K562 (cell line): Measurements from ENCODE around the gene GRK3. TPM values are rescaled to one million over a fixed set of nuclear protein-coding genes. Genes with fewer than 3 reads are reported as not detected.

Experiments
- ARHGAP35 ChIP-seq: fragments of 450-650 bp; IDR thresholded peaks from 2 replicates; pipeline ENCODE4 v1.6.1; 2018; ENCODE audit not compliant: partially characterized antibody
- ARID2 ChIP-seq: fragments of 450-650 bp; IDR thresholded peaks from 2 replicates; pipeline ENCODE4 v1.6.1; 2017; ENCODE audit warnings: antibody characterized with exemption, mild to moderate bottlenecking
- CAMTA2 ChIP-seq: fragments of 250-450 bp; sonication (Bioruptor Pico); conservative IDR thresholded peaks from 2 replicates; pipeline ENCODE4 v1.5.1; 2022
- CCNT2 ChIP-seq: IDR thresholded peaks from 2 replicates; pipeline ENCODE4 v1.6.1; 2011; ENCODE audit warnings: borderline replicate concordance, low read depth, mild to moderate bottlenecking, moderate library complexity, mixed read lengths, low read length; ENCODE audit not compliant: insufficient read length; ENCODE audit errors: extremely low read depth
- FOXK1 ChIP-seq: sonication (generic); formaldehyde crosslinking; IDR thresholded peaks from 2 replicates; pipeline ENCODE4 v1.8.0; 2022; ENCODE audit warnings: missing genetic modification reagents, mild to moderate bottlenecking, borderline replicate concordance
- GTF2E2 ChIP-seq: fragments of 200-800 bp; sonication (Bioruptor generic); IDR thresholded peaks from 2 replicates; pipeline ENCODE4 v1.6.1; 2016; ENCODE audit warnings: missing genetic modification characterization, missing compliant biosample characterization
- HIVEP1 ChIP-seq: fragments of 250-450 bp; sonication (Bioruptor Pico); IDR thresholded peaks from 2 replicates; pipeline ENCODE4 v1.4.0; 2020; ENCODE audit warnings: mild to moderate bottlenecking
- HMGN3 ChIP-seq: IDR thresholded peaks from 2 replicates; pipeline ENCODE4 v1.6.1; 2011; ENCODE audit warnings: borderline replicate concordance, low read depth, mild to moderate bottlenecking, mixed read lengths, low read length; ENCODE audit not compliant: insufficient read length; ENCODE audit errors: extremely low read depth
- HNRNPL ChIP-seq: fragments of 200-400 bp; formaldehyde crosslinking; IDR thresholded peaks from 2 replicates; pipeline ENCODE4 v1.6.1; 2017; ENCODE audit warnings: low read depth, mild to moderate bottlenecking, low read length
- JUN ChIP-seq, 2 experiments: sonication (generic) in 1 of 2; formaldehyde crosslinking in 1 of 2; IDR thresholded peaks; 2 replicates each; pipeline versions ENCODE4 v1.6.1 to v1.8.0; 2012 to 2022; ENCODE audit warnings: borderline replicate concordance in 2 of 2, mild to moderate bottlenecking in 2 of 2, improper control_type of control experiment in 1 of 2, low read depth in 1 of 2, low read length in 1 of 2, missing genetic modification reagents in 1 of 2
- LEF1 ChIP-seq: fragments of 450-650 bp; IDR thresholded peaks from 2 replicates; pipeline ENCODE4 v1.6.1; 2016; ENCODE audit warnings: mild to moderate bottlenecking
- MEIS2 ChIP-seq: fragments of 450-650 bp; IDR thresholded peaks from 2 replicates; pipeline ENCODE4 v1.6.1; 2014; ENCODE audit warnings: mild to moderate bottlenecking; ENCODE audit not compliant: partially characterized antibody
- PML ChIP-seq: IDR thresholded peaks from 2 replicates; pipeline ENCODE4 v1.6.1; 2012; ENCODE audit warnings: low read length, inconsistent platforms
- PPARD ChIP-seq: fragments of 250-450 bp; sonication (Bioruptor Pico); IDR thresholded peaks from 2 replicates; pipeline ENCODE4 v1.8.0; 2022; ENCODE audit warnings: inconsistent platforms, mild to moderate bottlenecking, moderate library complexity
- RNF2 ChIP-seq: sonication (generic); IDR thresholded peaks from 2 replicates; pipeline ENCODE4 v1.6.1; 2016
- ZNF174 ChIP-seq: fragments of 250-450 bp; sonication (Bioruptor Pico); IDR thresholded peaks from 2 replicates; pipeline ENCODE4 v1.4.0; 2020; ENCODE audit warnings: mild to moderate bottlenecking
- ZNF232 ChIP-seq: sonication (generic); formaldehyde crosslinking; IDR thresholded peaks from 2 replicates; pipeline ENCODE4 v1.8.0; 2022; ENCODE audit warnings: mild to moderate bottlenecking, missing genetic modification reagents
- ZNF384 ChIP-seq: IDR thresholded peaks from 2 replicates; pipeline ENCODE4 v1.6.1; 2012; ENCODE audit warnings: low read depth, low read length, improper control_type of control experiment
- ZSCAN29 ChIP-seq: fragments of 450-650 bp; IDR thresholded peaks from 2 replicates; pipeline ENCODE4 v1.6.1; 2017
- polyA plus RNA-seq, 8 experiments: library from polyadenylated mRNA; depleted of rRNA in 4 of 8; stranded (reverse) in 5 of 8; unstranded in 3 of 8; fragments of >200 nt; fragmentation: Nextera tagmentation in 2 of 8; fragmentation: Illumina TruSeq in 1 of 8; extraction: Ambion mirVana in 2 of 8; extraction: Trizol in 1 of 8; gene quantifications; 2 replicates each; pipeline versions ENCODE4 v1.2.1 to v1.2.3, GENCODE V29; 2011 to 2014; ENCODE audit warnings: inconsistent platforms in 1 of 8, missing spikeins in 1 of 8
- total RNA-seq, 7 experiments: library from RNA; depleted of rRNA in 6 of 7; stranded (reverse); fragments of >200 nt in 6 of 7; fragmentation: Illumina TruSeq in 2 of 7; extraction: Trizol in 2 of 7; gene quantifications; 2 replicates each; pipeline versions ENCODE4 v1.2.1 to v1.2.3, GENCODE V29; 2011 to 2021; ENCODE audit warnings: low replicate concordance in 1 of 7
- TF ChIP-seq, protein P1 (sequence below): fragments of 450-650 bp; formaldehyde crosslinking; IDR thresholded peaks from 2 replicates; pipeline ENCODE4 v1.4.0; 2022; ENCODE audit warnings: mild to moderate bottlenecking, moderate library complexity
- TF ChIP-seq, protein P2 (sequence below): fragments of 450-650 bp; IDR thresholded peaks from 2 replicates; pipeline ENCODE4 v1.6.1; 2016; ENCODE audit warnings: low read depth, mild to moderate bottlenecking, moderate library complexity
- TF ChIP-seq, protein P3 (sequence below): sonication (generic); formaldehyde crosslinking; IDR thresholded peaks from 2 replicates; pipeline ENCODE4 v1.5.0; 2020; ENCODE audit warnings: missing genetic modification reagents
- TF ChIP-seq, protein P4 (sequence below): fragments of 250-450 bp; sonication (Bioruptor Pico); IDR thresholded peaks from 2 replicates; pipeline ENCODE4 v1.4.0; 2020; ENCODE audit warnings: mild to moderate bottlenecking, moderate library complexity
- TF ChIP-seq, protein P5 (sequence below): fragments of 450-650 bp; conservative IDR thresholded peaks from 2 replicates; pipeline ENCODE4 v1.6.1; 2016; ENCODE audit warnings: missing genetic modification characterization, low read depth, mild to moderate bottlenecking, missing compliant biosample characterization, moderate library complexity

Gene GRK3
- total and polyA plus RNA-seq, 9 of the 15 experiments (the other 6 are each of a cell fraction or from before 2014, with no cell fraction given), result 1.4 to 7.6 (median 3.6) TPM

DNA sequence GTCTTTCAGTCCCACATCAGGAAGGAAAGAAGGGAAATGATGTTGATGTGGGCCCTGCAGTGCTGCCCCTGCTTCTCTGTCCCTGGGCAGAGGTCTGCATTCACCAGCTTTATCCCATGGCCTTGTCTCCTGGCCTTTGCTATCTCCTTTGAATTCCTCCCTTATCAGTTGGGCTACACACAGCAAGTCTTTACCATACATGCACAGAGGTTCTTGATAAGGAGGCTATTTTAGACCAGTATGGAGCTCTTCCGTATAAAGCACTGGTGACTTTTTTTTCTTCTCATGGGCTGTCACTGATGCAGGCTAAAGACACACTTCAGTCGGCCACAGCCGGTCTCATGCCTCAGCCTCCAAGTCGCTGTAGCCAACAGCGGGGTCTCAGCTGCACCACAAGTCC, 197.7 kb downstream of the GRK3 start (continued):
- TF ChIP-seq FOXK1 (CRISPR knock-in tag) (no peak), RNF2 (0 out of 2 replicates have a peak, but pooled peaks have one; percentile 54), ARHGAP35 (no peak), CAMTA2 (CRISPR knock-in tag) (no peak), MEIS2 (no peak), PPARD (CRISPR knock-in tag) (no peak), HMGN3 (peak; percentile 44), ZNF174 (CRISPR knock-in tag) (no peak), ARID2 (no peak), PML (peak; percentile 65), GTF2E2 (no peak), JUN (IDR thresholded peaks at IDR 0.05; ENCODE audit: borderline replicate concordance, low read depth, low read length) (no peak), JUN (CRISPR knock-in tag; IDR thresholded peaks at IDR 0.05; ENCODE audit: borderline replicate concordance) (no peak), ZSCAN29 (no peak), ZNF232 (CRISPR knock-in tag) (no peak), ZNF384 (peak; percentile 70; the same call in 1 of the 2 replicates), LEF1 (peak; percentile 64), HNRNPL (no peak), CCNT2 (peak; percentile 62), HIVEP1 (CRISPR knock-in tag) (no peak)
- TF ChIP-seq, protein P1, sequence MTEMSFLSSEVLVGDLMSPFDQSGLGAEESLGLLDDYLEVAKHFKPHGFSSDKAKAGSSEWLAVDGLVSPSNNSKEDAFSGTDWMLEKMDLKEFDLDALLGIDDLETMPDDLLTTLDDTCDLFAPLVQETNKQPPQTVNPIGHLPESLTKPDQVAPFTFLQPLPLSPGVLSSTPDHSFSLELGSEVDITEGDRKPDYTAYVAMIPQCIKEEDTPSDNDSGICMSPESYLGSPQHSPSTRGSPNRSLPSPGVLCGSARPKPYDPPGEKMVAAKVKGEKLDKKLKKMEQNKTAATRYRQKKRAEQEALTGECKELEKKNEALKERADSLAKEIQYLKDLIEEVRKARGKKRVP (CRISPR knock-in tag), result no peak
- TF ChIP-seq, protein P2, sequence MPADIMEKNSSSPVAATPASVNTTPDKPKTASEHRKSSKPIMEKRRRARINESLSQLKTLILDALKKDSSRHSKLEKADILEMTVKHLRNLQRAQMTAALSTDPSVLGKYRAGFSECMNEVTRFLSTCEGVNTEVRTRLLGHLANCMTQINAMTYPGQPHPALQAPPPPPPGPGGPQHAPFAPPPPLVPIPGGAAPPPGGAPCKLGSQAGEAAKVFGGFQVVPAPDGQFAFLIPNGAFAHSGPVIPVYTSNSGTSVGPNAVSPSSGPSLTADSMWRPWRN, result no peak
- TF ChIP-seq, protein P3, sequence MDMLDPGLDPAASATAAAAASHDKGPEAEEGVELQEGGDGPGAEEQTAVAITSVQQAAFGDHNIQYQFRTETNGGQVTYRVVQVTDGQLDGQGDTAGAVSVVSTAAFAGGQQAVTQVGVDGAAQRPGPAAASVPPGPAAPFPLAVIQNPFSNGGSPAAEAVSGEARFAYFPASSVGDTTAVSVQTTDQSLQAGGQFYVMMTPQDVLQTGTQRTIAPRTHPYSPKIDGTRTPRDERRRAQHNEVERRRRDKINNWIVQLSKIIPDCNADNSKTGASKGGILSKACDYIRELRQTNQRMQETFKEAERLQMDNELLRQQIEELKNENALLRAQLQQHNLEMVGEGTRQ (CRISPR knock-in tag), result no peak
- TF ChIP-seq, protein P4, sequence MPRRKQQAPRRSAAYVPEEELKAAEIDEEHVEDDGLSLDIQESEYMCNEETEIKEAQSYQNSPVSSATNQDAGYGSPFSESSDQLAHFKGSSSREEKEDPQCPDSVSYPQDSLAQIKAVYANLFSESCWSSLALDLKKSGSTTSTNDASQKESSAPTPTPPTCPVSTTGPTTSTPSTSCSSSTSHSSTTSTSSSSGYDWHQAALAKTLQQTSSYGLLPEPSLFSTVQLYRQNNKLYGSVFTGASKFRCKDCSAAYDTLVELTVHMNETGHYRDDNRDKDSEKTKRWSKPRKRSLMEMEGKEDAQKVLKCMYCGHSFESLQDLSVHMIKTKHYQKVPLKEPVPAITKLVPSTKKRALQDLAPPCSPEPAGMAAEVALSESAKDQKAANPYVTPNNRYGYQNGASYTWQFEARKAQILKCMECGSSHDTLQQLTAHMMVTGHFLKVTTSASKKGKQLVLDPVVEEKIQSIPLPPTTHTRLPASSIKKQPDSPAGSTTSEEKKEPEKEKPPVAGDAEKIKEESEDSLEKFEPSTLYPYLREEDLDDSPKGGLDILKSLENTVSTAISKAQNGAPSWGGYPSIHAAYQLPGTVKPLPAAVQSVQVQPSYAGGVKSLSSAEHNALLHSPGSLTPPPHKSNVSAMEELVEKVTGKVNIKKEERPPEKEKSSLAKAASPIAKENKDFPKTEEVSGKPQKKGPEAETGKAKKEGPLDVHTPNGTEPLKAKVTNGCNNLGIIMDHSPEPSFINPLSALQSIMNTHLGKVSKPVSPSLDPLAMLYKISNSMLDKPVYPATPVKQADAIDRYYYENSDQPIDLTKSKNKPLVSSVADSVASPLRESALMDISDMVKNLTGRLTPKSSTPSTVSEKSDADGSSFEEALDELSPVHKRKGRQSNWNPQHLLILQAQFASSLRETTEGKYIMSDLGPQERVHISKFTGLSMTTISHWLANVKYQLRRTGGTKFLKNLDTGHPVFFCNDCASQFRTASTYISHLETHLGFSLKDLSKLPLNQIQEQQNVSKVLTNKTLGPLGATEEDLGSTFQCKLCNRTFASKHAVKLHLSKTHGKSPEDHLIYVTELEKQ, result no peak
- TF ChIP-seq, protein P5, sequence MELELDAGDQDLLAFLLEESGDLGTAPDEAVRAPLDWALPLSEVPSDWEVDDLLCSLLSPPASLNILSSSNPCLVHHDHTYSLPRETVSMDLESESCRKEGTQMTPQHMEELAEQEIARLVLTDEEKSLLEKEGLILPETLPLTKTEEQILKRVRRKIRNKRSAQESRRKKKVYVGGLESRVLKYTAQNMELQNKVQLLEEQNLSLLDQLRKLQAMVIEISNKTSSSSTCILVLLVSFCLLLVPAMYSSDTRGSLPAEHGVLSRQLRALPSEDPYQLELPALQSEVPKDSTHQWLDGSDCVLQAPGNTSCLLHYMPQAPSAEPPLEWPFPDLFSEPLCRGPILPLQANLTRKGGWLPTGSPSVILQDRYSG (tag), result no peak
